Urinary bladder (tissue), 2 donors: ENCODE data around the gene CCDC12. TPM values are rescaled to one million over a fixed set of nuclear protein-coding genes. Genes with fewer than 3 reads are reported as not detected.

Experiments used
- polyA plus RNA-seq: library from polyadenylated mRNA; stranded (reverse); fragments of 200-250 nt; gene quantifications from one replicate; pipeline ENCODE4 v1.2.3, GENCODE V29; 2013
- small RNA-seq: library from RNA; depleted of rRNA; stranded (forward); fragments of <200 nt; gene quantifications from one replicate; pipeline ENCODE3, GENCODE V24; 2014
- total RNA-seq: library from RNA; depleted of rRNA; stranded (reverse); fragments of >200 nt; gene quantifications from one replicate; pipeline ENCODE4 v1.2.3, GENCODE V29; 2014
- donor health status: healthy.

CCDC12 gene
- total and polyA plus RNA-seq, 2 donors, result 17.6 to 60.7 TPM

Small RNA genes within 50 kb of the gene (small RNA-seq; reads per million reads assigned to genes)
- not detected for gene AC109583.2

Other genes starting within 250 kb of the CCDC12 start
- 19.8 TPM for gene MYL3, start 113.3 kb downstream of the CCDC12 start, total RNA-seq
- gene MYL3, start 113.3 kb downstream of the CCDC12 start, polyA plus RNA-seq, result 4.0 TPM
- 11.5 TPM for gene PTH1R, start 99.0 kb downstream of the CCDC12 start, total RNA-seq
- gene PTH1R, start 99.0 kb downstream of the CCDC12 start, polyA plus RNA-seq, result 26.4 TPM
- 13.1 TPM for gene NBEAL2, start 2.9 kb upstream of the CCDC12 start, total RNA-seq
- 26.5 TPM for gene NBEAL2, start 2.9 kb upstream of the CCDC12 start, polyA plus RNA-seq
- 95.7 TPM for gene SETD2, start 187.4 kb upstream of the CCDC12 start, total RNA-seq
- gene SETD2, start 187.4 kb upstream of the CCDC12 start, polyA plus RNA-seq, result 22.5 TPM